ENCODE results near the gene ARFGAP3.
"Not testable (repeated sequence)": the region's sequence is repeated elsewhere in the genome, so short reads cannot be mapped to it uniquely, and the experiment has no call there.

Gene ARFGAP3

DNA sequence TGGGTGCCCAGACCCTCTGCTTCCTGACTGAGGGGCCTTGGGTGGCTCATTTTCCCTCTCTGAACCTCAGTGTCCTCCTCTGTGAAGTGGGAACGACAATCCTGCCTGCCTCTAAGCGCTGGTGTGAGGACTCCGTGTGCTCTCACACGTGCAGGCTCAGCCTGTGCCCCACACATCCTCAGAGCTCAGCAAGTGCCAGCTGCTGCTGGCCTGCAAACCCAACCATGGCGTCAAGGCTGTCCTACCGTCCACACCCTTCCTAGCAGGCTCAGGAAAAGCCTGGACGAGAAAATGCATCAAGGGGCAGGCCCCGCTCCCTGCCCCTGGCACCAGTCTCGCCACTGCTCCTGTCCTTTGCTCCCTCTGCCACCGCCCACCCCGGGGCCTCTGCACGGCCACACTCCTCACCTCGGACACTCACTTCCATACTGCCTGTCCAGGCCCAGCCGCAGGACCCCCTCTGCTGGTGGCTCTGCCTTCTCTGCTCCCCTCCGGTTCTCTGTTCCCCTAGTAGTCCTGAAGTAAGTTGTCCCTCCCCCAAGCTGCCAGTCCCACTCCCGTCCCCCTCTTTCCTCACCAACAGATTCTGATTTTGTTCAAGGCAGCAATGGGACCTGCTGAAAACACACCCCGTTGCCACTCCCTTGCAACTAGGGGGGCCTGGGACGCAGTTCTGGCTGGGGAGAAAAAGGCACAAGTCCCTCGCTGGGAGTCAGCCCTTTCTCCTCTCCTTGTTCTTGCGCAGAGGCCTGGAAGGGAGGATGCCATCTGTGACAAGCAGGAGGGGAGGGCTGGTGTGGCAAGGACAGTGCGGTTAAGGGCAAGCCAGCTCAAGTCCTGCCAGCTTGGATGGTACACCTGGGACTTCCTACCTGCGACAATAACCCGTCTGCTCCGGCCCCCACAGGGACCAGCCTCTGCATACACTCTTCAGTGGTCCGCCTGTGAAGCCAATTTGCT lies 62.2 kb downstream of the ARFGAP3 start:
- no peak for DNase-seq (ENCODE audit: low read depth in 2 of 2)

DNA sequence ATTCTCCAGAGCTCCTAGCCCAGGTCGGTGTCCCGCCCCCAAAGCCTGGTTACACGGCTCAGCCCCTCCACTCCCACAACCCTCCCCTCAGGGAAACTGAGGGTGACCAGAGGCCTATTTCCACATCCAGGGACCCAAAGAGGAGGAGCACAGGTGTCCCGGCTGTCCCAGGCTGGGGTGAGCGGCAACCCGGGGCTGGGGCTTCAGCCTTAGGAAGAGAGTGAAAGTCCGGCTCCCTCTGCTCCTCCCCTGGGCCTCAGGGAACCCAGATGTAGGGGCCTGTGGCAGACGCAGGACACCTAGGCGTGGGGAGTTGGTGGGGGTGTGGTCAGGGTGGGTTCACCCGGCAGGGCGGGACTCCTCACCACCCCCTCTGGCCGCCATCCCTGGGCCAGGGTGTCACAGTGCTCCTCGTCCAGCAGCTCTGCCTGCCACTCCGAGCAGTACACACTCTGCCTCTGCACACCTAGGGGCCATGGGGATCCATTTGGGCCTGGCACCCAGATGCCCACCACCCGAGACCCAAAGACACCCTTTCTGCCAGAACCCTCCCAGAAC lies 63.1 kb downstream of the ARFGAP3 start:
- no peak for DNase-seq (ENCODE audit: low read depth in 2 of 2)

DNA sequence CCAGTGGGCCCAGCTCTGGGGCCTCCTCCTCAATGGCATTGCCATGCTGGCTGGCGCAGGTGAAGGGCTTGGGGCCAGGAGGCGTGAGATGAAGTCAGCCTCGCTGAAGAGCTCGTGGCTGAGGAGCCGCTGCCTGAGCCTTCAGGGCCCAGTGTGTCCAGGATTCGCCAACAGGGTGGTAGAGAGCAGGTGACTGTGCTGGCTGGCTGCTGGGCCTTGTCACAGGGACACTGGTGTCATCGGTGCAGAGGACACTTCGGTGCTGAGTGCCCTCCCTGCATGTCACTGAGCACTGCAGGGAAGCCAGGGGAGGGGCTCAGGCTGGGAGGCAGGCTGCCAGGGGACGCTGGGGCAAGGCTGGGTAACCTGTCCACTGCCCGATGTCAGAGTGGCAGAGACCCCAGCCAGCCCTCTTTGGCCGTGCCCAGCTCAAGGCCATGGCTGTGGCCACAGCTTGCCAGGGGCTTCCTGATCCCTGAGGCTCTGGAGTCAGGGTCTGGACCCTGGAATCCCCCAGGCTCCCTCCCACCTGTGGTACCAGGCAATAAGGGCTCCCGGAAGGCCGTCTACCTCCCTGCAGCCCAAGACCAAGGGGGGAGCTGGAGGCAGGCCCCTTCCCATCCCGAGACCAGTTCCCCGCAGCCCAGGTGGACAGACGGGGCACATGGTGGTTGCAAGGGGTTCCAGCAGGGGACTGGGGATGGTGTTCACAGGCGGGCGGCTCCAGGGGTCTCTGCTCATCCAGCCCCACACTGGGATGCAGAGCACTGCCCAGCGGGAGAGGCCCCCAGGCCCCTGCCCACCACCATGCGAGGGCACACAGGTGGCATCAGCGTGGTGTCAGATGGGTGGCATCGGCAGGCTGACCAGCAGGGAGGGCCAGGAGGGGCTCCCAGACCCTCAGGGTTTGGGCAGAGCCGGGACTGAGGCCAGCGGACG lies 63.9 kb downstream of the ARFGAP3 start:
- DNase-seq (ENCODE audit: low read depth in 2 of 2) = no peak

DNA sequence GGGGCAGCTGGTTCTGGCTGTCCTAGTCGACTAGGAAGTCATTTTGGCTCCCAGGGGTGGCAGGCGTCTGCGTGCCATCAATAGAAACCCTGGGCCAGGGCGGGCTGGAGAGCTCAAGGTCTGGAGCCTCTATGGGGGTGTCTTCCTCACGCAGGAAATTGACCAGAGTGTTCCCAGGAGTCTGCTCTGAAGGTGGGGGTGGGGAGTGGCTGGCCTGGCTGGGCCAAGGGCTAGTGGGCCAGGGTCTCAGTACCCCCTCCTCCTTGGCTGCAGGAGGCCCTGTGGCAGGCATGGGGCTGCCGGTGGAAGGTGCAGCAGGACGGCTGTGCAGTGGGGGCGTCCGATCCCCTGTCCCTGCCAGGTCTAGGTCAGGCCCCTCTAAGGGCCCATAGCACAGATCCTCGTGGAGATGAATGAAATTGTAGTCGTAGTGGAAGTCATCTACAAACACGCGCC lies 64.6 kb downstream of the ARFGAP3 start:
- DNase-seq (ENCODE audit: low read depth in 2 of 2) = no peak

DNA sequence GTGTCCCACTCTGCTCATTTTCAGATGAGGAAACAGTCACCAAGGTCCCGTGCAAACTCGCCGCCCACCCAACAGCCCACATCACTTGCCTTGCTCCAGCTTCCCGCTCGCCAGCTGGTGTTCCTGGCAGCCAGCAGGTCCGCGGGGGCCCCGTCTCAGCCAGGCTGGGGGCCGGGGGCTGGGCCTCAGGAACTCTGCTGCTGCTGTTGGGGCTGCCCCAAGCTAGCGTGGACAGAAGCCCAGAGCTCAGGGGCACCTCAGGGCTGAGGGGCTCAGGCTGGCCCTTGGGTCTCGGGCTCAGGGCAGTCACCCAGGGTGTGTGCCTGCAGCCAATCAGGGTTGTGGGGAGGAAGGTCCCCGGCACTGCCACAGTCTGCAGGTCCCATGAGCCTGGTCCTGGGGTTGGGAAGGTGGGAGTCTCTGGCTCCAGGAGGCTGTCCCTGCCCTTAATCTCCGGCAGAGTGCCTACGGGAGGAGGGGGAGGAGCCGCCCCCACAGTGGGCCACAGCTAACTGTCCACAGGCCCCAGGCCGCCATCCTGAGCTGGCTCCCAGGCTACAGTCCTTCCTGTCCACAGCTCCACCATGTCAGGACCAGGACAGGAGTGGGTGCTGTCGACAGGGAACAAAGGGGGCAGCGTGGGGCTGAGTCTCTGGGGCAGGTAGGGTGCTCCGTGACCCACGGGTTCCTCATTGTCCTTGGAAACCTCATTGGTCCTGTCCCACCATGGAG lies 65.2 kb downstream of the ARFGAP3 start:
- DNase-seq (ENCODE audit: low read depth in 2 of 2) = no peak

DNA sequence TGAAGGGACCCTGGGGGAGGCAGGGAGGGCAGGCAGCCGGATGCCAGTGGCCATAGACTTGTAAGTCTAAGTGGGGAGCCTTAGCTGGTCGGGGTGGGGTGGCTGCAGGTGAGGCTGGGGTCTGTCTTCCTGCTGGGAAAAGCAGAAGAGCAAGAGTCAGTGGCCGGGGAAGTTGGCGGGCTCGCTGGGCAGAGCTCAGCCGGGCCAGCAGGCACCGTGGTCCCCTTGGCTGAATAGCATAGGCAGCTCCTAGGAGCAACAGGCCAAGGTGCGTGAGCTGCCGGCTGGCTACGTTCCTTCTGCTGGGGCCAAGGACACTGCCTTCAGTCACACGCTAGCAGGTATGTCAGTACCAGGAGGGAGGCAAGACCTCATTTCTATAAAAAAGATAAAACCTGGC lies 68.6 kb downstream of the ARFGAP3 start:
- DNase-seq (ENCODE audit: low read depth in 2 of 2) = no peak

DNA sequence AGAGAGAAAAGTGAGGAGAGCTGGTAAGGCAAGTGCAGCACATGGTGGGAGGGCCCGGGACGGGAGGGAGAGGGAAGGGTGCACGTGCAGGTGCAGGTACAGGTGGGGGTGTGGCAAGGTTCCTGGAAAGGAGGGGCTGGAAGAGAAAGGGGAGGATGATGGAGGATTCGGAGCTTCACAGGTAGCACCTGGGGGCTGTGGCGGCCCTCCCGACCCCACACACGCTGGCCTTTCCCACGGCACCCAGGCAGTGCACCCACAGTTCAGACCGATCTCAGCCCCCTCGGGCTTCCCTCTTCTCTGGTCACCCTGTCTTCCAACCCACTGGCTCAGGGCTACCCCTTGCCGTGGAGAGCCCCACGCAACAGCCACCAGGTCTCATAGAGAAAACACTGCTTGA lies 69.1 kb downstream of the ARFGAP3 start:
- no peak for DNase-seq (ENCODE audit: low read depth in 2 of 2)

DNA sequence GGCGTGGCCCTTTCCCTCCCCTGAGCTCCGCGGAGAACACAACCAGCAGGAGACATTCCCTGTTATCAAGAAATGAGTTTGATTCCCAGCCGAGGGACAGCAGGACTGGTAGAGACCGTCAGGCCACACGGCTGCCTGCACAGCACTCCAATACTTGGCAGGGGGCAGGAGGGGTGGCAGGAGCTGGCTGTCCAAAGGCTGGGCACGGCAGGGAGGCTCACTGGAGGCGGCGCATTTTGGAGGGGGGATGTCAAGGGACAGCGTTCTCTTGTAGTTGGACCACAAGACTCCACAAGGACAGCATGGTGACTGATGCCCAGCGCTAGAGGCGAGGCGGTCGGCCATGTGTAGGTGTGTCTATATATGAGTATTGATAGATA lies 69.7 kb downstream of the ARFGAP3 start:
- DNase-seq (ENCODE audit: low read depth in 2 of 2) = no peak

DNA sequence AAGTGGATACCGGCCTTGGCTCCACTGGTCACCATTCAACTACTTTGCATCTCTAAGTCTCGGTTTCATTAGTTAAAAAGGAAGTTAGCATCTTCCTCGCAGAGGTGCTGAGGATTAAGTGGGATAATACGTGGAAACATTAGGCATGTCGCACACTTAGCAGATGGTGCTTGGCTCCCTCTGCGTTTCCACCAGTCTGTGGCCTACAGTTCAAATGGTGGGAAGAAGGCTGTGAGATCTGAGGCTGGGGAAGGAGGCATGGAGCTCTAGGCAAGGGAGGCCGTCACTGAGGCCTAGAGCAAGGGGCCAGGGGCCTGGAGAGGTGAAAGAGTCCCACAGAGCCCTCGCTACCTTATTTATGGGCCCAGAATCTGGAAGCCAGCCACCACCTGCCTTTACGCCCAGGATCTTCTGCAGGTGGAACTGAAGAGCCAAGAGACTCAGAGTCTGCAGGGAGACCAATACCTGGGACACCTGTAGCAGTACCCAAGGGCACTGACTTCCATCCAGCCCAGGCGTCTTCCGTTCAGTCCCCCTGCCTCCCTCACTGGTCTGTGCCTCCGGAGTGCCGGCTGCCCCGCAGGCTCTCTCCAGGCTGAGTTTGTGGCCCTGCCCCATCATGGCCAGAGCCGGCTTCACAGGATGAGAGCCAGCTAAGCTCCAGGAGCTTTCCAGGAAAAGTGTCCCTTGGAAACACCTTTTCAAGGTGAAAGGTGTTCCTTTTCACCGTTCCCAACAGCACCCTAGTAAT lies 70.3 kb downstream of the ARFGAP3 start:
- DNase-seq (ENCODE audit: low read depth in 2 of 2) = no peak

DNA sequence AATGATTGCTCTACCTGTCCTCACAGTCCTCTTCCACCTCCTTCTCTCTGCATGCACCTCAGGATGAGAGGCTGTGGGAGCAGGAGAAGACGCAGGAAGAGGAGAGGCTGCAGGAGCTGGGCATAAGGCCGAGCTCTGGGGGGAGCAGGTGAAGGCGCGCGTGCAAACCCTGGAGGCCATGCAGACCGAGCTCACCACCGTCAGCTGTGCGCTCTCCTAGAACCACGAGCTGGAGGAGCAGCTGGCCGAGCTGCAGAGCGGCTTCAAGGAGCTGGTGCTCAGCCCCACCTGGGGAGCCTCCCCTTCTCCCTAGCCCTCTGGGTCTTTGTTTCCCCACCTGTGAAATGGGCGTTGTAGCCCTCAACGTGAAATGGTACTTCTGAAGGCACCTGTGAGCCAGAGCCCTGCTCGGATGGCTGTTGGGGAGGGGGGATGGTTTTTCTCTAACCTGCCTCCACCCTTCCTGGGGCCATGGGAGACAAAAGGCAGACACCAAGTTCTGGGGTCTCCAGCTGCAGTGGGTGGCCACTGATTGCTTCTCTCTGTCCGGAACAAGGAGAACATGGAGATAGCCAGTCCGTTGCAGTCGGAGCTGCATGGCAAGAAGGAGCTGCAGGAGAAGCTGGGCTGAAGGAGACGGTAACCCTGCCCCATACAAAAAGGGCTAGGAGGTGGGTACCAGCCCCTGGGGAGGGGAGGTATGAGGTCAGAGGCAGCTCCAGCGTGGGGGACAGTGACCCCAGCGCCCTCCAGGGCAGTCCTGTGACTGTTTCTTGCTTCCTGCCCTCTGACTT lies 71.2 kb downstream of the ARFGAP3 start:
- no peak for DNase-seq (ENCODE audit: low read depth in 2 of 2)

DNA sequence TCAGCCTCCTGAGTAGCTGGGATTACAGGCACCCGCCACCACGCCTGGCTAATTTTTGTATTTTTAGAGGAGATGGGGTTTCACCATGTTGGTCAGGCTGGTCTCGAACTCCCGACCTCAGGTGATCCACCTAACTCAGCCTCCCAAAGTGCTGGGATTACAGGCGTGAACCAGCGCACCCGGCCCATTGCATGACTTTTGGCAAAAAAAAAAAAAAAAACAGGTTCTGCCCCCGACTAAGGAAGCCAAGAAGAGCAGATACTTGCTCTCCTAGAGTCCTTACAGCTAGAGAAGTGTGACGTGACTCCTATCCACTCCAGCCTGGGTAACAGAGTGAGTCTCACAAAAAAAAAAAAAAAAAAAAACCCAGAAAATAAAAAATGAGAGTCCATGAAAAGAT lies 74.8 kb downstream of the ARFGAP3 start:
- not testable (repeated sequence) for DNase-seq (ENCODE audit: low read depth in 2 of 2)

DNA sequence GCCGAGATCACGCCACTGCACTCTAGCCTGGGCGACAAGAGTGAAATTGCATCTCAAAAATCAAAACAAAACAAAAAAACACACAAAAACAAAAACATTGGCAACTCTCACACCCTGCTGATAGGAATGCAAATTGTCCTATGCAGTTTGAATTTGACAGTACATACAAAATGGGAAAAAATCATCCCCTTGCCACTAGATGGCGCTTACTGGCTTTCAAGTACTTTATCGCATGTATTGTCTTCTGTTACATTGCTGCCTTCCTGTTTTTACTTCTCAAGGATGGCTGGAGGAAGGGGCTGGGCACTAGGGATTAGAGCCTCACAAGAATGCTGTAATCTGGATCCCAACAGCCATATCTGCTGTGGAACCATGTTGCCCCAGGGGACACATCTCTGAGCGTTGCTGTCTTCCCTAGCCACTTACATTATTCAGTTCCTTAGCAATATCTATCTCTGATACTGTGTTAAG lies 77.0 kb downstream of the ARFGAP3 start:
- peak in 1 of 2 donors; percentile 9 for DNase-seq (ENCODE audit: low read depth in 2 of 2)

DNA sequence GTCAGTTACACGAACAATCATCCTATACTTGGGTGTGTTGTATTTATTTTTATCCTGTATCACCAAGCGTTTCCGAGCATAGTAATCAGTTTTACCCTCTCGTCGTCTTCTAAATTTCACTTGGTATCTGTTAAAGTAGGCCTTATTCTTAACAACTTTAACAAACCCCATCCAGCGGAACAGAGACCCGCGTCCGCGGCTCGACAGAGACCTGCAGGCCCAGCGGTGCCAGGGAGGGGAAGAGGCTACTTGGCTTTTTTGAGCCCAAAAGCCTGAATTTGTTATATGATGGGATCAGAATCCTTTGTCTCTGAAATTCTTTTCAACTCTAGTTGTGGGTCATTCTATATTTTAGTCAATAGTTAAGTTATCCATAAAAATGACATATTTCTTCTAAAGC lies 79.9 kb downstream of the ARFGAP3 start:
- no peak for DNase-seq (ENCODE audit: low read depth in 2 of 2)

DNA sequence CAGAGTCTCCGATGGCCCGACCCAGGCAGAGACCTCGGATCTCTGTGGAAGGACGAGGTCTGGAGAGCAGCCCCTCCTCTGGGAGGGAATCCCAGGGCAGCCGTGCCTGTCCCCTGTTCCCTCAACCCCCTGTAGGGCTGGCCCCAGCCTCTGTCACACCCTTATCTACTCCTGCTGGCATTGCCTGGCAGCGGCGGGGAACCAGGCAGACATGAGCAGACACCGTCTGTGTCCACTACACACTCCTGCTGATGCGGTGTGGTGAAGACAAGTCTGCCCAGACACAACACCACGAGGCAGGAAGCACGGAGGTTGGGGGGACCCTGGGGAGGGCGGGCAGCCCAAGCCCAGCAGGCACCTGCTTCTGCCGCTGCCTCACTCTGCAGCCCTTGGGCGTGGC lies 83.9 kb downstream of the ARFGAP3 start:
- no peak for DNase-seq (ENCODE audit: low read depth in 2 of 2)

DNA sequence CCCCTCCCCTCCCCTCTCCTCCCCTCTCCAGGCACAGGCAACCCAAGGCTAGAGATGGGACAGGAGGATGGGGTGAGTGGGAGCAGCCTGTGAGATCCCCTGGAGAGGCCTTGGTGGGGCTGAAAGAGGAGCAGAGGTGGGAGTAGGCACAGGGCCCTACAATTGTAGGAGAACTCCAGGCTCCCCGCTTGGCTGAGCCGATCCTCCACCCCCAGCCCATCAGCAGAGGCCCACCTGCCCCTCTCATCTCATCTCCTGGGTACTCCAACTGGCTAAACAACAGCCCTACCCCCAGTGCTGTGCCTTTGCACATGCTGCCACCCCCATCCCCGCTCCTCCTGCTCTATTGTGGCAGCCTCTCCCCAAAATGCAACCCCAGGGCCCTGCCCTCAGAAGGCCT lies 84.4 kb downstream of the ARFGAP3 start:
- DNase-seq (ENCODE audit: low read depth in 2 of 2) = no peak

DNA sequence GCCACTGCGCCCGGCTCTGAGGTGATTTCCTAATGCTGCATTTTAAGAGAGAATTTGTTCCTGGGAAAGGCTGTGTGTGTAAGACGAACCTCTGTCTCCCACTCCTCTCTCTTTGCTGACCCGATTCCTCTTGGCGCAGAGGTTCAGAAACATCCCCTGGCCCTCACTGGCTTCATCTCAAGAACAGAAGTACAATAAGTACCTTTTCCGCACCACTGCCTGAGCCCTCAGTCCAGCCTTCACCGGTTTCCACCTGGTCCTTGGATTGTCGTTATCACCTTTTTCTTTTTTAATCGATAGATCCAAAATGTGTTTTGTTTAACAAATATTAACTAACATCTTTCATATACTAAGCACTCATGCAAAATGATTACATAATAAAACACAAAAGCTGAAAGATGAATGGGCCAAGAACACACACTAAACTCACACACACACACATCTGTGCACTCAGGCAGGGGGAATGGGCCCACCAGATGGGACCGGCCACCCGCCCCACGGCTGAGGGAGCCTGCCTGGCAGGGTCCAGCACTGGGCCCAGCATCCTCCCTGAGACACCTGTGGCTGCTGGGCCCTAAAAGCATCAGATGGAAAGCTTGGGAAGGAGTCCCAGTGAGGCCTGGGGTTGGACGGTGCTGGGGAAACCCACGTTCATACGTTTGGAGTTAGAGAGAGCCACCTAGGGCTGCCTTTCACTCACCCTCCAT lies 86.0 kb downstream of the ARFGAP3 start:
- DNase-seq (ENCODE audit: low read depth in 2 of 2) = no peak

DNA sequence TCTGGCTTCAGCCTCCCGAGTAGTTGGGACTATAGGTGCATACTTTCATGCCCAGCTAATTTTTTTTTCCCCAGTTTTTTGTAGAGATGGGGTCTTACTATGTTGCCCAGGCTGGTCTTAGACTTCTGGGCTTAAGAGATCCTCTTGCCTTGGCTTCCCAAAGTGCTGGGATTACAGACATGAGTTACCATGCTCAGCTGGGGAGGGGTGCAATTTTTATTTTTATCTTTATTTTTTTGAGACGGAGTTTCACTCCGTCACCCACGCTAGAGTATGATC lies 86.7 kb downstream of the ARFGAP3 start:
- no peak for DNase-seq (ENCODE audit: low read depth in 2 of 2)

DNA sequence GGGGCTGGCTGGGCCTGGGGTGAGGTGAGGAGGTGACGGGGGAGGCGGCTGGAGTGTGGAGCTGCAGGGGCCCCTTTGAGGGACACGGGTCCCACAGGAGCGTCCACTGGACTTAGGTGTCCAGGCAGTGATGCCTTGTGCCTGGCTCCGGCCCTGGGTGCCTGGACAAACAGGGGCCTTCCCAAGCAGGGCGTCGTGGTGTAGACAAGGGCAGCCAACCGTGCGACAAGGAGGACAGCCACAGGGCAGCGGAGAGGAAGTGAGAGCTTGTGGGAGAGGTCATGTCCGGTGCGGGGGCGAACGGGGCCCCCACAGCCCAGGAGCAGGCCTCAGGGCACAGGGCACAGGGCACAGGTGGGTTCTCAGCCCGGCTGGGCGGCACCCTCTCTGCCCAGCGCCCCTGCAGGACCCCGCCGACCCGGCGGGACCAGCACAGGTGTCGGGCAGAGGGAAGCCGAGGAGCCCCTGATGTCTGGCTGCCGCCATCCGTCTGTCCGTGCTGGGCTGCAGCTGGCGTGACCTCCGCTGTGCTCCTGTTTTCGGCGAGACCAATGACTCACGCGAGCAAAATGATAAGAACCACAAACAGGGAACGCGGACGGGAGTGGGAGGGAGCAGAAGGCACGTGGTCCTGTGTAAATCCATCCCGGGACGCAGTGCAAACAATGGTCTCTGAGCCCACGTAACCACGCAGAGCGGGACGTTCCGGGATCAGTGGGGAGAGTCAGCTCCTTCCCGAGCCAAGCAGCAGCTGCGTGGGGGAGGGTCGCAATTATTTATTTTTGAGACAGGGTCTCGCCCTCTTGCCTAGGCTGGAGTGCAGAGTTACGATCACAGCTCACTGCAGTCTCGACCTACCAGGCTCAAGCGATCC lies 87.3 kb downstream of the ARFGAP3 start:
- no peak for DNase-seq (ENCODE audit: low read depth in 2 of 2)

DNA sequence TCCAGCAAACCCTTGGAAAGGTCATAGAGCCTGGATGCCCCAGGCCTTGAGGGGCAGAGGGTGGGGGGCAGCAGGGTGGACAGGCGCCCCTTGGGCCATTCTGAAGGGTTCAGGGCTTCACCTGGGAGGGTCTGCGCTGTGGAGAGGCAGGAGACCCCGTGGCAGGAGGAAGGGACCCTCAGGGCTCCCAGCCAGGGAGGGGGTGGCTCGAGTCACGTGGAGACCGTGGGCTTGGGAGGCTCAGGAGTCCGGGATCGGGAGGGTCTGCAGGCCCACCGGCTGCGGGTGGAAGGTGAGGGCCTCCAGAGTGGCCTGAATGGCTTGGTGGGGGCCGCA lies 87.9 kb downstream of the ARFGAP3 start:
- DNase-seq (ENCODE audit: low read depth in 2 of 2) = no peak

Measured in stimulated activated CD8-positive, alpha-beta memory T cell treated with anti-CD3 and anti-CD28 coated beads, Interleukin-2, amount 100 ng/mL, for 1 hour (primary cell).